SK-N-MC (cell line): ENCODE data around the gene KIF3B.

Experiments
- EZH2 ChIP-seq: fragments of 200-600 bp; sonication (generic); IDR thresholded peaks from one replicate; pipeline ENCODE4 v1.6.1; 2017; ENCODE audit warnings: antibody characterized with exemption
- FOXP2 ChIP-seq: optimal IDR thresholded peaks from 2 replicates; pipeline ENCODE3; 2011; ENCODE audit warnings: mild to moderate bottlenecking, moderate library complexity; ENCODE audit not compliant: insufficient read depth; ENCODE audit errors: extremely low read length, control extremely low read depth
- POLR2AphosphoS5 ChIP-seq: IDR thresholded peaks from 2 replicates; pipeline ENCODE4 v1.6.1; 2012; ENCODE audit warnings: mild to moderate bottlenecking, low read depth, low read length, borderline replicate concordance

- no peak for TF ChIP-seq POLR2AphosphoS5
- no peak for TF ChIP-seq EZH2
- no peak for TF ChIP-seq FOXP2
Measured at GRCh38 chr20:32321390-32321789, 43.9 kb downstream of the KIF3B start.
